ENCODE measurements around the gene ZNF124. TPM values are rescaled to one million over a fixed set of nuclear protein-coding genes. Genes with fewer than 3 reads are reported as not detected.

The ZNF124 gene
- total and polyA plus RNA-seq, 7 donors = 4.5 to 122 (median 43.2) TPM

GRCh38 chr1:247212012-247212411, 40.2 kb upstream of the ZNF124 start:
- intact Hi-C loops (cut with DNase I) = loop anchor here (5.0 kb wide), 1 partner anchor 120 kb away; the partner anchor contains the start of gene ZNF496

GRCh38 chr1:247211339-247211738, 39.5 kb upstream of the ZNF124 start:
- no peak for DNase-seq
- Histone ChIP-seq H3K36me3 (no peaks in the 10 kb centered on the region), H3K27ac (peak overlapping the region; percentile 34 to 87 (median 86)), H3K4me3 (no peak overlapping the region), H3K9me3 (no peaks in the 10 kb centered on the region), H3K27me3 (no peaks in the 10 kb centered on the region), H3K4me1 (peaks cover 0 to 16% (median 11%) of the 10 kb centered on the region in 4 donors)
- intact Hi-C loops (cut with DNase I) = loop anchor here (5.0 kb wide), 1 partner anchor 121 kb away; the partner anchor contains the start of gene ZNF496
- 72% methylated on average over 7 of the region's 7 CpGs for WGBS, 2 donors
- no peak for TF ChIP-seq POLR2AphosphoS5 (IDR thresholded peaks at IDR 0.05)
- TF ChIP-seq POLR2A (IDR thresholded peaks at IDR 0.05) = no peak
- no peak for TF ChIP-seq EP300 (IDR thresholded peaks at IDR 0.05)
- no peak for TF ChIP-seq CTCF (IDR thresholded peaks at IDR 0.05)

More at GRCh38 chr1:247212012-247212411, 40.2 kb upstream of the ZNF124 start:
- H3K36me3 ChIP-seq = no peaks in the 10 kb centered on the region
- WGBS, 2 donors = 68 to 77% methylated on average over 5 of the region's 5 CpGs
- H3K27ac ChIP-seq = no peak overlapping the region
- H3K4me1 ChIP-seq = peaks cover 0 to 16% (median 11%) of the 10 kb centered on the region in 4 donors
- TF ChIP-seq POLR2A (IDR thresholded peaks at IDR 0.05) = no peak
- TF ChIP-seq EP300 (IDR thresholded peaks at IDR 0.05) = no peak
- no peak for TF ChIP-seq POLR2AphosphoS5 (IDR thresholded peaks at IDR 0.05)
- no peak for TF ChIP-seq CTCF (IDR thresholded peaks at IDR 0.05)
- no peaks in the 10 kb centered on the region for H3K9me3 ChIP-seq
- DNase-seq = no peak
- H3K4me3 ChIP-seq = no peak overlapping the region
- H3K27me3 ChIP-seq = no peaks in the 10 kb centered on the region

GRCh38 chr1:247210376-247211117, 38.7 kb upstream of the ZNF124 start:
- WGBS, 2 donors = 0% methylated on average over 49 of the region's 49 CpGs
- Histone ChIP-seq H3K9me3 (no peaks in the 10 kb centered on the region), H3K4me3 (peak overlapping the region; percentile 82 to 93 (median 86)), H3K27ac (peak overlapping the region; percentile 85 to 87 (median 86)), H3K27me3 (no peaks in the 10 kb centered on the region), H3K4me1 (peaks cover 0 to 16% (median 11%) of the 10 kb centered on the region in 4 donors), H3K36me3 (no peaks in the 10 kb centered on the region)
- no peak for TF ChIP-seq EP300 (IDR thresholded peaks at IDR 0.05)
- no peak for TF ChIP-seq CTCF (IDR thresholded peaks at IDR 0.05)
- peak; percentile 69 to 88 (median 86) for TF ChIP-seq POLR2AphosphoS5 (IDR thresholded peaks at IDR 0.05)
- TF ChIP-seq POLR2A (IDR thresholded peaks at IDR 0.05) = peak; percentile 56 to 79
- peak; percentile 98 for DNase-seq
- intact Hi-C loops (cut with DNase I) = loop anchor here (5.0 kb wide), 1 partner anchor 122 kb away; the partner anchor contains the start of gene ZNF496

GRCh38 chr1:247210062-247210375, 38.2 kb upstream of the ZNF124 start:
- no peaks in the 10 kb centered on the region for H3K27me3 ChIP-seq
- TF ChIP-seq CTCF (IDR thresholded peaks at IDR 0.05) = no peak
- no peak for TF ChIP-seq EP300 (IDR thresholded peaks at IDR 0.05)
- no peak for TF ChIP-seq POLR2AphosphoS5 (IDR thresholded peaks at IDR 0.05)
- TF ChIP-seq POLR2A (IDR thresholded peaks at IDR 0.05) = no peak
- peak overlapping the region; percentile 82 to 93 (median 86) for H3K4me3 ChIP-seq
- WGBS, 2 donors = 1% methylated on average over 5 of the region's 5 CpGs
- no peak for DNase-seq
- no peaks in the 10 kb centered on the region for H3K36me3 ChIP-seq
- H3K9me3 ChIP-seq = no peaks in the 10 kb centered on the region
- H3K27ac ChIP-seq = peak overlapping the region; percentile 85 to 87 (median 86)
- peaks cover 0 to 16% (median 11%) of the 10 kb centered on the region in 4 donors for H3K4me1 ChIP-seq
- intact Hi-C loops (cut with DNase I) = loop anchor here (5.0 kb wide), 1 partner anchor 122 kb away; the partner anchor contains the start of gene ZNF496

Measured in sigmoid colon (tissue), 7 donors.